SU-DHL-6 (cell line): ENCODE results near the gene CLMN.
A peak's percentile ranks its signal among the peaks of the same experiment; 100 is the strongest.

ENCODE experiments used
- H2AFZ ChIP-seq: fragments of 200-600 bp; sonication (generic); 2 replicates; pipeline ENCODE4 v1.6.1; 2014; ENCODE audit warnings: low read depth, mild to moderate bottlenecking, moderate library complexity, mixed read lengths, antibody characterized with exemption, low read length; ENCODE audit not compliant: severe bottlenecking
- H3F3A ChIP-seq: fragments of 200-600 bp; shearing (Covaris generic); 2 replicates; pipeline ENCODE4 v1.6.0; 2016; ENCODE audit warnings: antibody characterized with exemption, mild to moderate bottlenecking; ENCODE audit not compliant: insufficient read depth
- H3K27ac ChIP-seq: fragments of 200-600 bp; sonication (generic); 2 replicates; pipeline ENCODE4 v1.5.1; 2016; ENCODE audit warnings: low read depth, mild to moderate bottlenecking, low read length, moderate library complexity, mixed read lengths
- H3K27me3 ChIP-seq: fragments of 200-600 bp; sonication (generic), shearing (Covaris generic); 2 replicates; pipeline ENCODE4 v1.6.0; 2014; ENCODE audit warnings: mild to moderate bottlenecking, low read length
- H3K36me3 ChIP-seq: fragments of 200-600 bp; sonication (generic); 2 replicates; pipeline ENCODE4 v1.6.1; 2014; ENCODE audit warnings: mild to moderate bottlenecking, low read length, mixed read lengths
- H3K4me2 ChIP-seq: fragments of 300-600, 200-600 bp; shearing (Covaris generic), sonication (generic); 2 replicates; pipeline ENCODE4 v1.6.0; 2014; ENCODE audit warnings: low read length, low read depth, mild to moderate bottlenecking; ENCODE audit not compliant: poor library complexity, severe bottlenecking
- H3K4me3 ChIP-seq: fragments of 200-600 bp; sonication (generic); 2 replicates; pipeline ENCODE4 v1.5.1; 2014; ENCODE audit warnings: antibody characterized with exemption, low read length, mild to moderate bottlenecking, mixed read lengths; ENCODE audit not compliant: insufficient read depth, poor library complexity, severe bottlenecking
- H3K79me2 ChIP-seq: fragments of 200-600 bp; sonication (generic); 2 replicates; pipeline ENCODE4 v1.6.1; 2014; ENCODE audit warnings: mild to moderate bottlenecking, low read length, moderate library complexity; ENCODE audit not compliant: insufficient read depth
- H3K9ac ChIP-seq: fragments of 200-600 bp; sonication (generic); 2 replicates; pipeline ENCODE4 v1.7.0; 2014; ENCODE audit warnings: mild to moderate bottlenecking, low read length
- H3K9me2 ChIP-seq: fragments of 200-600 bp; sonication (generic); replicated peaks from 2 replicates; pipeline ENCODE4 v1.6.1; 2014; ENCODE audit warnings: low read length; ENCODE audit not compliant: insufficient read depth
- H3K9me3 ChIP-seq: fragments of 200-600 bp; sonication (generic); 2 replicates; pipeline ENCODE4 v1.6.1; 2014; ENCODE audit warnings: low read length, mixed read lengths; ENCODE audit not compliant: insufficient read depth
- H4K20me1 ChIP-seq: fragments of 200-600 bp; sonication (generic); 2 replicates; pipeline ENCODE4 v1.6.1; 2014; ENCODE audit warnings: low read depth, mild to moderate bottlenecking, antibody characterized with exemption, low read length, moderate library complexity, mixed read lengths
- CTCF ChIP-seq: fragments of 200-600 bp; sonication (generic); IDR thresholded peaks from one replicate; pipeline ENCODE4 v1.5.1; 2017; ENCODE audit warnings: antibody characterized with exemption, mild to moderate bottlenecking, low read length, moderate library complexity; ENCODE audit not compliant: insufficient read depth, poor library complexity, severe bottlenecking
- EZH2phosphoT487 ChIP-seq: fragments of 200-600 bp; sonication (generic), shearing (Covaris generic); conservative IDR thresholded peaks from 2 replicates; pipeline ENCODE4 v1.6.1; 2018; ENCODE audit warnings: mild to moderate bottlenecking, antibody characterized with exemption, low read length, moderate library complexity, mixed read lengths

CLMN gene

GRCh38 chr14:95320955-95321600 lies 1.4 kb upstream of the CLMN start:
- H2AFZ ChIP-seq = no peak overlapping the region
- no peaks in the 10 kb centered on the region for H3F3A ChIP-seq
- no peak overlapping the region for H3K4me2 ChIP-seq
- H3K27ac ChIP-seq = no peak overlapping the region
- no peaks in the 10 kb centered on the region for H3K36me3 ChIP-seq
- H4K20me1 ChIP-seq = no peaks in the 10 kb centered on the region
- TF ChIP-seq EZH2phosphoT487 (no peak), CTCF (no peak)
- H3K9me3 ChIP-seq = no peaks in the 10 kb centered on the region
- no peaks in the 10 kb centered on the region for H3K9me2 ChIP-seq
- H3K4me3 ChIP-seq = no peak overlapping the region
- no peaks in the 10 kb centered on the region for H3K27me3 ChIP-seq
- H3K79me2 ChIP-seq = no peaks in the 10 kb centered on the region
- H3K9ac ChIP-seq = no peak overlapping the region

GRCh38 chr14:95320078-95320895 lies 579 bp upstream of the CLMN start:
- Histone ChIP-seq H3K27me3 (no peaks in the 10 kb centered on the region), H3K36me3 (no peaks in the 10 kb centered on the region), H3K9me3 (no peaks in the 10 kb centered on the region), H2AFZ (no peak overlapping the region), H3K9me2 (no peaks in the 10 kb centered on the region), H3K9ac (no peak overlapping the region), H3K79me2 (no peaks in the 10 kb centered on the region), H3K27ac (no peak overlapping the region), H3F3A (no peaks in the 10 kb centered on the region), H3K4me2 (peak overlapping the region; percentile 36), H4K20me1 (no peaks in the 10 kb centered on the region), H3K4me3 (no peak overlapping the region)
- TF ChIP-seq EZH2phosphoT487 (no peak), CTCF (no peak)

GRCh38 chr14:95318399-95319311 lies 1.1 kb downstream of the CLMN start:
- Histone ChIP-seq H3K27me3 (no peaks in the 10 kb centered on the region), H3F3A (no peaks in the 10 kb centered on the region), H3K4me3 (peak overlapping the region; percentile 57), H3K79me2 (no peaks in the 10 kb centered on the region), H3K9me2 (no peaks in the 10 kb centered on the region), H3K9me3 (no peaks in the 10 kb centered on the region), H4K20me1 (no peaks in the 10 kb centered on the region), H2AFZ (no peak overlapping the region), H3K4me2 (peak overlapping the region; percentile 82), H3K27ac (no peak overlapping the region), H3K9ac (no peak overlapping the region), H3K36me3 (no peaks in the 10 kb centered on the region)
- TF ChIP-seq EZH2phosphoT487 (no peak), CTCF (no peak)
